ENCODE measurements around the gene DNAJC15.

DNA sequence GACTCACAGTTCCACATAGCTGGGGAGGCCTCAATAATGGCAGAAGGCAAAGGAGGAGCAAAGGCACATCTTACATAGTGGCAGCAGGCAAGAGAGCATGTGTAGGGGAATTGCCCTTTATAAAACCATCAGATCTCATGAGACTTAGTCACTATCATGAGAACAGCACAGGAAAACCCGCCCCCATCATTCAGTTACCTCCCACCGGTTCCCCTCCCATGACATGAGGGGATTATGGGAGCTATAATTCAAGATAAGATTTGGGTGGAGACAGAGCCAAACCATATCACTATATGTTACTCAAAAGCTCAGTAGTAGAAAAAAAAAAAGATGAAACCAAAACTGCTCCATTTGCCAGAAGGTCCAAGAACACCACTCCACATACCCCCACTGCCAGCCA is 58.5 kb downstream of the DNAJC15 start:
- no peak for TF ChIP-seq CTCF (conservative IDR thresholded peaks at IDR 0.05; ENCODE audit: low read length)
- TF ChIP-seq EZH2phosphoT487 (IDR thresholded peaks at IDR 0.05; ENCODE audit: borderline replicate concordance, low read depth, low read length) = no peak
